ENCODE results near the gene MAPKAPK2.

MAPKAPK2 gene

GRCh38 chr1:206693029-206693428 is 8.3 kb downstream of the MAPKAPK2 start:
- H3K4me3 ChIP-seq (ENCODE audit: control insufficient read depth, low read depth, low read length), result no peak overlapping the region
- no peak for DNase-seq (ENCODE audit: low read depth)

GRCh38 chr1:206693592-206693991 is 8.9 kb downstream of the MAPKAPK2 start:
- no peak for DNase-seq (ENCODE audit: low read depth)
- no peak overlapping the region for H3K4me3 ChIP-seq (ENCODE audit: control insufficient read depth, low read depth, low read length)
- TF ChIP-seq CTCF (IDR thresholded peaks at IDR 0.05; ENCODE audit: control insufficient read depth, insufficient read depth, low read depth, low read length, missing control alignments), result no peak

More at GRCh38 chr1:206693029-206693428, 8.3 kb downstream of the MAPKAPK2 start:
- TF ChIP-seq CTCF (IDR thresholded peaks at IDR 0.05; ENCODE audit: control insufficient read depth, insufficient read depth, low read depth, low read length, missing control alignments), result no peak

- TF ChIP-seq CTCF (IDR thresholded peaks at IDR 0.05; ENCODE audit: control insufficient read depth, insufficient read depth, low read depth, low read length, missing control alignments), result no peak
- DNase-seq (ENCODE audit: low read depth), result no peak
- H3K4me3 ChIP-seq (ENCODE audit: control insufficient read depth, low read depth, low read length), result no peak overlapping the region
Observed at GRCh38 chr1:206694171-206695124, 9.7 kb downstream of the MAPKAPK2 start.

GRCh38 chr1:206695733-206696132 is 11.0 kb downstream of the MAPKAPK2 start:
- H3K4me3 ChIP-seq (ENCODE audit: control insufficient read depth, low read depth, low read length), result no peak overlapping the region
- no peak for DNase-seq (ENCODE audit: low read depth)
- no peak for TF ChIP-seq CTCF (IDR thresholded peaks at IDR 0.05; ENCODE audit: control insufficient read depth, insufficient read depth, low read depth, low read length, missing control alignments)

- DNase-seq (ENCODE audit: low read depth), result no peak
- no peak overlapping the region for H3K4me3 ChIP-seq (ENCODE audit: control insufficient read depth, low read depth, low read length)
- no peak for TF ChIP-seq CTCF (IDR thresholded peaks at IDR 0.05; ENCODE audit: control insufficient read depth, insufficient read depth, low read depth, low read length, missing control alignments)
Observed at GRCh38 chr1:206696812-206697585, 12.3 kb downstream of the MAPKAPK2 start.

GRCh38 chr1:206698011-206698410 is 13.3 kb downstream of the MAPKAPK2 start:
- no peak overlapping the region for H3K4me3 ChIP-seq (ENCODE audit: control insufficient read depth, low read depth, low read length)
- no peak for TF ChIP-seq CTCF (IDR thresholded peaks at IDR 0.05; ENCODE audit: control insufficient read depth, insufficient read depth, low read depth, low read length, missing control alignments)
- no peak for DNase-seq (ENCODE audit: low read depth)

Measured in AG09309 (cell line).